Keratinocyte (primary cell): Measurements from ENCODE around the gene ATG2B.

Experiments used
- CTCF ChIP-seq, 3 experiments: IDR thresholded peaks in 1 of 3; conservative IDR thresholded peaks in 1 of 3; optimal IDR thresholded peaks in 1 of 3; 2 replicates in 2 of 3; 3 replicates in 1 of 3; pipeline versions ENCODE3 to v1.5.1; 2011; ENCODE audit warnings: low read length in 3 of 3, mild to moderate bottlenecking in 3 of 3, moderate library complexity in 2 of 3, control low read depth in 1 of 3, inconsistent platforms in 1 of 3; ENCODE audit not compliant: insufficient read depth in 2 of 3; ENCODE audit errors: extremely low read depth in 1 of 3
- EZH2 ChIP-seq: IDR thresholded peaks from one replicate; pipeline ENCODE4 v1.6.1; 2012; ENCODE audit warnings: inconsistent platforms, mild to moderate bottlenecking, low read length, moderate library complexity

- TF ChIP-seq CTCF (optimal IDR thresholded peaks at IDR 0.05 in 1 of 3, IDR thresholded peaks at IDR 0.05 in 1 of 3, conservative IDR thresholded peaks at IDR 0.05 in 1 of 3; ENCODE audit: extremely low read depth in 1 of 3, insufficient read depth in 2 of 3, low read length in 3 of 3) = no peak
- no peak for TF ChIP-seq EZH2
Observed at GRCh38 chr14:96279564-96279963, 83.6 kb downstream of the ATG2B start.
